Activated B cell treated with CpG ODN at 0.5 μM for 24 hours (primary cell): ENCODE data around the gene RAP2A. TPM values are rescaled to one million over a fixed set of nuclear protein-coding genes. Genes with fewer than 3 reads are reported as not detected.

Source experiments
- ATAC-seq: fragments of 200-7000 bp; cut with Tn5 transposase; one replicate; pipeline ENCODE4 v1.10.0; 2021; ENCODE audit warnings: low read depth, mild to moderate bottlenecking, moderate library complexity
- CTCF ChIA-PET: fragments of 350-600 bp; sonication (Branson Sonifier 250); formaldehyde crosslinking; loops from one replicate; lab custom pipeline; 2021; ENCODE audit warnings: antibody characterized with exemption; lab: Charles Lee
- POLR2A ChIA-PET: fragments of 350-600 bp; sonication (Branson Sonifier 250); formaldehyde crosslinking; loops from one replicate; lab custom pipeline; 2021; ENCODE audit warnings: antibody characterized with exemption; lab: Charles Lee
- DNase-seq: peaks from one replicate; pipeline ENCODE4 v3.0.0; 2022
- H3K27ac Mint-ChIP-seq: one replicate; pipeline ENCODE4 v1.8.0; 2020; ENCODE audit warnings: mixed read lengths
- H3K27me3 Mint-ChIP-seq: one replicate; pipeline ENCODE4 v1.8.0; 2021; ENCODE audit warnings: mixed read lengths
- H3K36me3 Mint-ChIP-seq: one replicate; pipeline ENCODE4 v1.8.0; 2021; ENCODE audit warnings: low read depth, mixed read lengths
- H3K4me1 Mint-ChIP-seq: one replicate; pipeline ENCODE4 v1.8.0; 2021; ENCODE audit warnings: mixed read lengths
- H3K4me3 Mint-ChIP-seq: one replicate; pipeline ENCODE4 v1.8.0; 2020; ENCODE audit warnings: mild to moderate bottlenecking, mixed read lengths
- H3K9me3 Mint-ChIP-seq: one replicate; pipeline ENCODE4 v1.8.0; 2020; ENCODE audit warnings: mixed read lengths
- intact Hi-C: fragments of 100-400 bp; cut with micrococcal nuclease; formaldehyde crosslinking; loops from one replicate; pipeline ENCODE4 v1.15.1; 2024
- total RNA-seq: library from RNA; stranded (reverse); gene quantifications from 2 replicates; pipeline ENCODE4 v1.2.3, GENCODE V29; 2022
- TF ChIP-seq, protein P1 (sequence below): fragments of 200-600 bp; IDR thresholded peaks from one replicate; pipeline ENCODE4 v1.8.0; 2022; ENCODE audit warnings: antibody characterized with exemption, mild to moderate bottlenecking

The RAP2A gene
- total RNA-seq, 1 donor from 2014 or later = 29.8 TPM

DNA sequence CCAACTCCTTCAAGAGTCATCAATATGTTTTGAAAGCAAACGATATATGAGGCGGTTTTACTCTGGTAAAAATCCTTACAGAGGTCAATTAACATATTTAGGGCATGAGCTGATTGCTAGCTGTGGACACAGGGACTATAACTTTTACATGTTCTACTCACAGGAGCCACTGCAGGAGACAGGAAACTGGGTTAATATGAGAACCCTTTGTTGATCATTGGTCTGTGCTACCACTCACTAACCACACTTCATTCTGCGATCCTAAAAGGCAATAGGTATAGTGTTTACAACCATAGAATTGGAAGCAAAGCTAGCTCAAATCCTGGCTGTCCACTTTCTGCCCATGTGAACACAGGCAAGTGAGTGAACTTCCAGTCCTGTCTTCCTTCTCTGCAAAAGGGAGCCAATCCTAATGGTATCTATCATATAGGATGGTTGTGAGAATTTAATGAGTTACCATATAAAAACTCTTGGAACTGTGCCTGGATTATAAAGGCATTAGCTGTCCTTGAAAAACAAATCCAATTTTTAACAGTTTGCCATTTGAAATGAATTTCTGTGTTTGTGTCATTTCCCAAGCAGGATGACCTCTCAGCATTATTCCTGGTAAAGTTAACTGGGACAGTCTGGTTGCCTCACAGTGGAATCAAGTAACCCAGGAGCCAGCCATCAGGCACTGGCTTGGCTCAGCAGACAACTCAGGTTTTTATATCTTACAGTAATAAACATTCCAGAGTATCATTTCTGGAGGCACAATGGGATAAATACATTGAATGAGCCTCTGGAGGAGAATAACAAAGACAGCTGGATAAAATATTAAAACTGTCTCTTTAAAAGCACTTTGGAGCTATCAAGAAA, 29.8 kb upstream of the RAP2A start:
- H3K36me3 Mint-ChIP-seq = no peaks in the 10 kb centered on the region
- DNase-seq (no peak), ATAC-seq (no peak)
- POLR2A ChIA-PET = no interaction called here
- intact Hi-C loops = no loop called here
- H3K27me3 Mint-ChIP-seq = peaks cover 7% of the 10 kb centered on the region
- H3K27ac Mint-ChIP-seq = no peak overlapping the region
- no peak overlapping the region for H3K4me3 Mint-ChIP-seq
- TF ChIP-seq, protein P1, sequence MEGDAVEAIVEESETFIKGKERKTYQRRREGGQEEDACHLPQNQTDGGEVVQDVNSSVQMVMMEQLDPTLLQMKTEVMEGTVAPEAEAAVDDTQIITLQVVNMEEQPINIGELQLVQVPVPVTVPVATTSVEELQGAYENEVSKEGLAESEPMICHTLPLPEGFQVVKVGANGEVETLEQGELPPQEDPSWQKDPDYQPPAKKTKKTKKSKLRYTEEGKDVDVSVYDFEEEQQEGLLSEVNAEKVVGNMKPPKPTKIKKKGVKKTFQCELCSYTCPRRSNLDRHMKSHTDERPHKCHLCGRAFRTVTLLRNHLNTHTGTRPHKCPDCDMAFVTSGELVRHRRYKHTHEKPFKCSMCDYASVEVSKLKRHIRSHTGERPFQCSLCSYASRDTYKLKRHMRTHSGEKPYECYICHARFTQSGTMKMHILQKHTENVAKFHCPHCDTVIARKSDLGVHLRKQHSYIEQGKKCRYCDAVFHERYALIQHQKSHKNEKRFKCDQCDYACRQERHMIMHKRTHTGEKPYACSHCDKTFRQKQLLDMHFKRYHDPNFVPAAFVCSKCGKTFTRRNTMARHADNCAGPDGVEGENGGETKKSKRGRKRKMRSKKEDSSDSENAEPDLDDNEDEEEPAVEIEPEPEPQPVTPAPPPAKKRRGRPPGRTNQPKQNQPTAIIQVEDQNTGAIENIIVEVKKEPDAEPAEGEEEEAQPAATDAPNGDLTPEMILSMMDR = no peak
- H3K4me1 Mint-ChIP-seq = no peaks in the 10 kb centered on the region
- peaks cover 11% of the 10 kb centered on the region for H3K9me3 Mint-ChIP-seq
- CTCF ChIA-PET = no interaction called here

DNA sequence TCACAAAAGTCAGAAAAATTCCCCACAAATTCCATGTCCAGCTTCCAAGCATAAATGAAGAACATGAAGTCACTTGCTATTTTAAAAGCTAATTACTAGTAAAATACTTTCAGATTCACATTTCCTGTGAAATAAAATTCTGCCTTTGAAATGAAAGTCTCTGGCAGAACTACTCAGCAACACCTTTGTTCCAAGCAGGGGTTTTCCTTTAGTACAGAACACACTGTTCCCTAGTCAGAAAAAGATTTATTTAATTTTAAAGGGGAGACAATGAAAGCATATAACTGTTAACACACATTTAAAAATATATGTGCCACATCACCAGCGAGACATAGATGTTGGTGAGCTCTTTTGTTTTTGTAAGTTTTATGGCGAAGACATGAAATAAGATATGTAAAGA, 26.4 kb upstream of the RAP2A start:
- no peak overlapping the region for H3K4me3 Mint-ChIP-seq
- POLR2A ChIA-PET = no interaction called here
- peaks cover 7% of the 10 kb centered on the region for H3K27me3 Mint-ChIP-seq
- TF ChIP-seq, protein P1 = no peak
- H3K4me1 Mint-ChIP-seq = no peaks in the 10 kb centered on the region
- no peaks in the 10 kb centered on the region for H3K36me3 Mint-ChIP-seq
- H3K9me3 Mint-ChIP-seq = no peaks in the 10 kb centered on the region
- DNase-seq (no peak), ATAC-seq (no peak)
- H3K27ac Mint-ChIP-seq = no peak overlapping the region
- intact Hi-C loops = no loop called here
- CTCF ChIA-PET = interaction anchor here (1.7 kb wide), 1 partner anchor 298 kb away, joined by 4 read pairs; no protein-coding TSS in a partner anchor

DNA sequence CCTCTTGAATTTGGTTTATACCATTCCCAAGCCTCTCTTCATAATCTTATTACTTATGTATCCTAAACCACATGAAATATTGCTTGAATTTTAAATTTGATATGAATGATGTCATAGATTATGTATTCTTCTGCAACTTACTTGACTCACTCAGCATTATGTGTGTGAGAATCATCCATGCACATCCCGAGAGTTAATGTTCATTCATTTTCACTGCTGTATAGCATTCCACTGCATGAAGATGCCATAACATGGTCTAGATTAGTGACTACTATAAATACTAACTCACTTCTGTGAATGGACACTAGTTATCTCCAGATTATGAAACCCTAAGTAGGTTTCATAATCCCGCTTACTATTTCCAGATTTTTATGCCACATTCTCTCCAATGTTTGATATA, 25.0 kb upstream of the RAP2A start:
- CTCF ChIA-PET = interaction anchor here (1.7 kb wide), 1 partner anchor 299 kb away, joined by 4 read pairs; no protein-coding TSS in a partner anchor
- TF ChIP-seq, protein P1 = no peak
- ATAC-seq = no peak
- Mint-ChIP-seq H3K27ac (no peak overlapping the region), H3K36me3 (no peaks in the 10 kb centered on the region), H3K27me3 (peaks cover 8% of the 10 kb centered on the region), H3K4me3 (no peak overlapping the region), H3K9me3 (no peaks in the 10 kb centered on the region), H3K4me1 (no peaks in the 10 kb centered on the region)
- no peak for DNase-seq
- POLR2A ChIA-PET = no interaction called here
- intact Hi-C loops = no loop called here

DNA sequence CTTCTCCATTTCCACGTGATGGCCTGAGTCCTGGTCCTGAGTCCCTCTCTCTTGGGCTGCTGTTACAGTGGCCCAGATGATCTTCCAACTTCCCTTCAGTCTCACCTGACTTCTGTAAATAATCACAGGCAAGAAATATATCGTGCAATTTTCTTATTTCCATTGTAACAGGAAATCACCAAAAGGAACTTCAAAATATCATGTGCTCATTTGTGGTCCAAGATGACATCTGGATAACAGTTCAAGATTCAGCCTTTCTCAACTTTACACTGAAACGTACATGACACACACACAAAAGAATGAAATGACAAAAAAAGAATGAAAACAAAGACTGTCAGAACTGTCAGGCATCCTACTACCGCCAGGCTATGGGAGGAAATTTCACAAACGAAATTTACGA, 22.0 kb upstream of the RAP2A start:
- no peaks in the 10 kb centered on the region for H3K36me3 Mint-ChIP-seq
- ChIA-PET POLR2A (no interaction called here), CTCF (no interaction called here)
- no peak overlapping the region for H3K4me3 Mint-ChIP-seq
- TF ChIP-seq, protein P1 = no peak
- H3K4me1 Mint-ChIP-seq = no peaks in the 10 kb centered on the region
- no peak for DNase-seq
- peaks cover 10% of the 10 kb centered on the region for H3K27me3 Mint-ChIP-seq
- H3K27ac Mint-ChIP-seq = no peak overlapping the region
- no peak for ATAC-seq
- H3K9me3 Mint-ChIP-seq = no peaks in the 10 kb centered on the region
- intact Hi-C loops = no loop called here

DNA sequence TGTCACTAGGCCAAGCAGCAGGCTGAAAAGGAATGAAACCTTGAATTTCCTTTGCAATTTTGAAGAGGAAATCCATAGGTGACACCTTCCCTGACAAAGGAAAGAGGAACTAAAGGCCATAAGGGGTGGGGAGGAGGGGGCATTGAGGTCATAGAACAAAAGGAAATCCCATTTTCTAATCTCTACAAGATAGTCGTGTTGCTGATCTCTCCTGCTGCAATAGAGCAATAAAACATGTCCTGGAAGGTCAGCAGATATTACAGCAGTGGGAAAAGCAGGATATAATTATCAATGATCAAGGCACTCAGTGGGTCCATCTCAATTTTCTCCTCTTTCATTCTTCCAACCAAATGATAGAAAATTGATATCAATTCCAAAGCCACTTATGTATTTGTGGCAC, 20.3 kb upstream of the RAP2A start:
- no peak for DNase-seq
- H3K9me3 Mint-ChIP-seq = no peaks in the 10 kb centered on the region
- H3K4me3 Mint-ChIP-seq = no peak overlapping the region

More for the DNA sequence above, 20.3 kb upstream of the RAP2A start:
- ATAC-seq = no peak
- H3K27me3 Mint-ChIP-seq = peaks cover 10% of the 10 kb centered on the region
- no peaks in the 10 kb centered on the region for H3K36me3 Mint-ChIP-seq
- POLR2A ChIA-PET = no interaction called here
- intact Hi-C loops = no loop called here
- TF ChIP-seq, protein P1 = no peak
- CTCF ChIA-PET = no interaction called here
- no peak overlapping the region for H3K27ac Mint-ChIP-seq
- H3K4me1 Mint-ChIP-seq = no peaks in the 10 kb centered on the region
